Progenitor cell of endocrine pancreas (in vitro differentiated cells): ENCODE measurements around the gene METTL1. TPM values are rescaled to one million over a fixed set of nuclear protein-coding genes. Genes with fewer than 3 reads are reported as not detected.

Experiments used
- DNase-seq: peaks from one replicate; pipeline ENCODE4 v3.0.0; 2021; ENCODE audit warnings: low spot score; ENCODE audit not compliant: unreplicated experiment
- H3K27ac Mint-ChIP-seq: 2 replicates; pipeline ENCODE4 v1.8.0; 2021; ENCODE audit warnings: mild to moderate bottlenecking, moderate library complexity, mixed read lengths
- H3K27me3 Mint-ChIP-seq: 2 replicates; pipeline ENCODE4 v1.8.0; 2021; ENCODE audit warnings: mixed read lengths
- H3K36me3 Mint-ChIP-seq: 2 replicates; pipeline ENCODE4 v1.8.0; 2022; ENCODE audit warnings: mixed read lengths; ENCODE audit not compliant: insufficient read depth
- H3K4me1 Mint-ChIP-seq: 2 replicates; pipeline ENCODE4 v1.8.0; 2021; ENCODE audit warnings: low read depth, mixed read lengths
- H3K4me3 Mint-ChIP-seq: 2 replicates; pipeline ENCODE4 v1.8.0; 2021; ENCODE audit warnings: low read depth, mild to moderate bottlenecking, moderate library complexity, mixed read lengths
- H3K9me3 Mint-ChIP-seq: 2 replicates; pipeline ENCODE4 v1.8.0; 2021; ENCODE audit warnings: low read depth, mixed read lengths
- CTCF ChIP-seq: fragments of 200-600 bp; sonication (generic); IDR thresholded peaks from one replicate; pipeline ENCODE4 v1.5.0; 2021; ENCODE audit warnings: antibody characterized with exemption, mild to moderate bottlenecking; ENCODE audit not compliant: unreplicated experiment
- total RNA-seq: library from RNA; stranded (reverse); gene quantifications from 2 replicates; pipeline ENCODE4 v1.2.1, GENCODE V29; 2021

The METTL1 gene
- total RNA-seq, 1 donor from 2014 or later = 23.3 TPM

GRCh38 chr12:57779736-57780135, 7.8 kb upstream of the METTL1 start:
- H3K9me3 Mint-ChIP-seq = no peaks in the 10 kb centered on the region
- no peak overlapping the region for H3K4me3 Mint-ChIP-seq
- no peaks in the 10 kb centered on the region for H3K27me3 Mint-ChIP-seq
- no peak overlapping the region for H3K27ac Mint-ChIP-seq
- H3K36me3 Mint-ChIP-seq = peaks cover 8% of the 10 kb centered on the region
- no peak for TF ChIP-seq CTCF
- DNase-seq = no peak
- peaks cover 12% of the 10 kb centered on the region for H3K4me1 Mint-ChIP-seq

GRCh38 chr12:57777911-57778310, 6.0 kb upstream of the METTL1 start:
- no peak overlapping the region for H3K27ac Mint-ChIP-seq
- peaks cover 1% of the 10 kb centered on the region for H3K27me3 Mint-ChIP-seq
- DNase-seq = no peak
- H3K36me3 Mint-ChIP-seq = peaks cover 5% of the 10 kb centered on the region
- H3K9me3 Mint-ChIP-seq = no peaks in the 10 kb centered on the region
- no peak overlapping the region for H3K4me3 Mint-ChIP-seq
- TF ChIP-seq CTCF = no peak
- H3K4me1 Mint-ChIP-seq = peaks cover 7% of the 10 kb centered on the region

GRCh38 chr12:57777367-57777766, 5.5 kb upstream of the METTL1 start:
- DNase-seq = no peak
- H3K9me3 Mint-ChIP-seq = no peaks in the 10 kb centered on the region
- no peak for TF ChIP-seq CTCF
- H3K27ac Mint-ChIP-seq = no peak overlapping the region
- peaks cover 2% of the 10 kb centered on the region for H3K27me3 Mint-ChIP-seq
- H3K4me1 Mint-ChIP-seq = peaks cover 4% of the 10 kb centered on the region
- H3K4me3 Mint-ChIP-seq = no peak overlapping the region
- peaks cover 5% of the 10 kb centered on the region for H3K36me3 Mint-ChIP-seq

- peaks cover 9% of the 10 kb centered on the region for H3K4me1 Mint-ChIP-seq
- TF ChIP-seq CTCF = no peak
- H3K27me3 Mint-ChIP-seq = peaks cover 2% of the 10 kb centered on the region
- H3K27ac Mint-ChIP-seq = no peak overlapping the region
- H3K4me3 Mint-ChIP-seq = no peak overlapping the region
- DNase-seq = no peak
- H3K36me3 Mint-ChIP-seq = peaks cover 5% of the 10 kb centered on the region
- no peaks in the 10 kb centered on the region for H3K9me3 Mint-ChIP-seq
These were observed 4.3 kb upstream of the METTL1 start for GRCh38 chr12:57776247-57776587.

- H3K27ac Mint-ChIP-seq = no peak overlapping the region
These were observed 3.8 kb upstream of the METTL1 start for GRCh38 chr12:57775563-57776246.

More at GRCh38 chr12:57775563-57776246, 3.8 kb upstream of the METTL1 start:
- H3K4me3 Mint-ChIP-seq = peak overlapping the region; percentile 8
- H3K27me3 Mint-ChIP-seq = peaks cover 2% of the 10 kb centered on the region
- TF ChIP-seq CTCF = peak; percentile 14
- no peaks in the 10 kb centered on the region for H3K9me3 Mint-ChIP-seq
- DNase-seq = no peak
- peaks cover 9% of the 10 kb centered on the region for H3K4me1 Mint-ChIP-seq
- peaks cover 5% of the 10 kb centered on the region for H3K36me3 Mint-ChIP-seq
